HG03025 (cell line): ENCODE measurements around the gene HOXA9.

Experiments
- ATAC-seq: cut with Tn5 transposase; IDR thresholded peaks from one replicate; pipeline ENCODE4 v1.9.1; 2021; ENCODE audit warnings: mild to moderate bottlenecking, moderate library complexity; ENCODE audit not compliant: unreplicated experiment, low FRiP score

HOXA9 gene

DNA sequence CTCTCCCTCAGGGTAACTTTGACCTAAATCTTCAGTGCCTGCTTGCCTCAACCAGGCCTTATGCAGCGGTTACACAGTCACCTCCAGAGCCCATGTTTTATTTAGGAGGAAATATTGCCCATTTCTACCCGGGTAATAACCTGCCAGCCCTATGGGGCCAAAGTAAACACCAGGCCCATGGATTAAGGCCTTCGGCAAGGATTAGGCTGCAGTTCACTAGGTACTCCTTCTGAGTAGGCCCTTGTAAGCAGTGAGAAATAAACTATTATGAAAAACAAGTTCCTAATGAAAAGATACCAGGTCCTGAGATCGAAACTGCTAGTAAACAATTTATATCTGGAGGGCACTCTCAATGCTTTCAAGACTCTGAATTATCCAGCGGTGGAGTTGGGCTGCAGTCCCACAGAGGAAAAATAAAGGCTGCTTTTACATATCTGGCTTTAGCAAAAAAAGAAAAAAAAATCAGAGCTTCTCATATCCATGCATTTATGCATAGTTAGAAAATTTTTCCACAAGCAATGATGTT lies 12.5 kb upstream of the HOXA9 start:
- ATAC-seq, result no peak

DNA sequence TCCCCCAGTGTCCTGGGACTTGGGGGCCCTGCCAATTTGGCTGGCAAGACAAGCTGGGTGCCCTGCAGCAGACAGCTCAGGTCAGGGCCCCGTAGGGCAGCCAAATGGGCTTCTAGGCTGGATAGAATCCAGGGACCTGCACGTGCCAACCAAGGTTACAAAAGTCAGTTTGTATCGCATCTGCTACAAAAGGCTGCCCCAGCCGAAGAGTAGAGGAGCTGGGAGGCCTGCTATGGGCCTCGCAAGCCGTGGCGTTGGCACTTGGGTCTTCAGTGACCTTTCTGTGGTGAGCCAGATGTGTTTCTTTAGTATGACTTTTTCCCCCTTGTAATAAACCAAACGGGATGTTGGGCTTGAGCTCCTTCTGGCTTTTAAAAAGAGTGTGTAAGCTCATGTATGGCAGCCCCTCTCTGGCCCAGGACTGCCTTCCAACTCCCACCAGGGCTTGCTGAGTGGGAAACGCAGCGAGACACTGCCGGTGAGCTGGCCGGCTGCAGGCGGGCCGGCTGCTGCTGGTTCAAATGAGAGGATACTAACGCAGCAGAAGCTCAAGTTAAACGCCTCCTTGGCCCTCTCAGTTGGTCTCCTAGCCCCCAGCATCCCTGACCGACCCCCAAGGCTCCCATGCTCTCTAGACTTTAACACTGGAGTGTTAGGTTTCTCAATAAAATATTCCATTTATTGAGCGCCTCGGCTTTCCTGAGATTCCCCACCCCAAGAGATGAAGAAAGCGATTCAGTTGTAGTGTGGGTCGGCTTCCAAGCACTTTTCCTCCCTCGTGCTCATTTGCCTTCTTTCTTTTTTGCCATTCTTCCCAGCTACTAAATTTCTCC lies 11.8 kb upstream of the HOXA9 start:
- ATAC-seq, result no peak

- no peak for ATAC-seq
These were observed 11.1 kb upstream of the HOXA9 start for GRCh38 chr7:27176524-27176845.

DNA sequence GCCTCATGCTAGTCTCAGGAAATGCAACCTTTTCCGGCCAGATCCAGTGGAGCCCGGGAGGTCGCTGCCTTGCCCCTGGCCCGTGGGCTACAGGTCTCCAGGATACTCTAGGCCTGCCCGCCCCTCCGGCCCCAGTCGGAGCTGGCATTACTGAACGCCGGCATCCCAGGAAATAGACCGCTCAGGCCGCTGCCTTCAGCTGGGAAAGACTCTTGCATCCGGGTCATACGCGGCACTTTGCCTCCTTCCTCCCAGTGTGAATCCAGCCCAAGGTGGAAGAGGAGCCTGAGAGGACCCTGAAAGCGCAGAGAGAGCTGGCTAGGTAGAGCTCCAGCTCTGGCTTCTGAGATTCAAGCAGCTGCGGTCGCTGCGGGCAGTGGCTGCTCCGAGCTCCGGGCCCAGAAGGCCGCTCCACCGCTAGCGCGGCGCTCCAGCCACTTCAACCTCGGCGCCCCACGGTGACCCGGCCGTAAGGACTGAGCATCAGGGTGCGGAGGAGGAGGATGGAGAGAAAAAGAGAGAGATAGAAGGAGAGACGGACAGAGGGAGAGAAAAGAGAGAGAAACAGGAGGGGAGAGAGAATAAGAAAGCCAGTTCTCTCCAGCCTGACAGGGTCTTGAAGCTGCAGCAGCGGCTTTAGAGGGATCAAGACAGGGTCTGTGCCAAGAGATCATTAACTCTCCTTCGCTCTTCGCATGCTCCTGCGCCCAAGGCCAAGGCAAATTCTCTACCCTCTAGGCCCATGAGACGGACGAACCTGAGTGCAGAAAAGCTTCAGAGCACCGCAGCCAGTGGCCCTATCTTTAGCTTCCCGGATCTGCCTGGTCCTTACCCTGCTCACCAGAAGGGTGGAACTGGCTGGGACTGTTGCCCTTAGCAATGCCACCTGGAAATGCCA lies 10.5 kb upstream of the HOXA9 start:
- ATAC-seq, result no peak

DNA sequence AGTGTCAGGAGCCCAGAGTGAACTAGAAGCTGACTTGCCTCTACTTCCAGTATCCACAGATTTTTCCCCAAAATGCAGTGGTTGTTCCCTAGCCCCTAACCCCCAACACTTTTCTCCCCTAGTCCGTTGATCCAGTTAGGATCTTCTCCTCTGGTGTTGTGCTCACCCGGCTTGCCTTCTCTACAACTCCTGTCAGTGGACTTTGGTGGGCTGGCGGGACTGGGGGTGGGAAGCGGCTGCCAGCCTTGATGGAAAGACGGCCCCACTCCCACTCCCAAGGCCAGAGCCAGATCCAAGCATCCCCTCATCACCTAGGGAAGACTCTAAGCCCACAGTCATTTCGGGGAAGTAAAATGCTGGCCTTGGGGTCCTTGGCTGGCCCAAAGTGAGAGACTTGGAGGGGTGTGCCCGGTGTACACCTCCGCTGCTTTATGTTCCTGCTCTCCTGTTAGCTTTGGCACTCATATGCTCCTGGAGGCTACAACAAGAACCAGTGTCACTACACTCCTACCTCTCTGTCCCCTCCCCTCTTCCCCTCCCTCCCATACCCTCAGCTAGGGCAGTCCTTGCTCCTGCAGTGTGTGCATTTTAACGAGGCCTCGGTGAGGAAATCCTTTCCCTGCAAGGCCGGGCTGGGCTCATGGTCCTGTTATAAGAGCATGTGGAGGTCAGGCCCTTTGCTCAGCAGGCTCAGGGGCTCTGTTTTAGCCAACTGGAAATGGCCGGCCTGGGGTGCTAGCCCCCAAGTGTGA lies 9.7 kb upstream of the HOXA9 start:
- no peak for ATAC-seq

GRCh38 chr7:27173956-27174873 lies 8.9 kb upstream of the HOXA9 start, which contains the start of gene HOXA10:
Gene HOXA10 (minus strand): TSS chr7:27174320. CDS start chr7:27174306, 14 bp downstream.
- ATAC-seq, result no peak

DNA sequence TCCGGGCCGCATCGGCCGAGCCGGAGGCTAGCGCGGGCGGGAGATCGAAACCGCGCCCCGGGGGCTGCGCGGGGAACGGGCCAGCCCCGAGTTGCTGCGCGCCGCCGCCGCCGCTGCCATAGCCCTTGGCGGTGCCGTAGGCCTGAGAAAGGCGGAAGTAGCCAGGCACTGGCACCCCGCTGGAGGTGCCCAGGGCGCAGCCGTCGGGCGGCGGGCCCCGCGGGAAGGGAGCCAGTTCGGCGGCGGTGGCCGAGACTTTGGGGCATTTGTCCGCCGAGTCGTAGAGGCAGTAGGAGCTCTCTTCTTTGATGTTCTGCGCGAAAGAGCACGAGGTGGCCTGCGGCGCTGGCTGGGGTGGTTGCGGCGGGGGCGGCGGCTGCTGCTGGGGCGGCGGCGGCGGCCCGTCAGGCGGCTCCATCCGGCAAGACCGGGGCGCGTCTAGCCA lies 8.2 kb upstream of the HOXA9 start:
- ATAC-seq, result no peak

DNA sequence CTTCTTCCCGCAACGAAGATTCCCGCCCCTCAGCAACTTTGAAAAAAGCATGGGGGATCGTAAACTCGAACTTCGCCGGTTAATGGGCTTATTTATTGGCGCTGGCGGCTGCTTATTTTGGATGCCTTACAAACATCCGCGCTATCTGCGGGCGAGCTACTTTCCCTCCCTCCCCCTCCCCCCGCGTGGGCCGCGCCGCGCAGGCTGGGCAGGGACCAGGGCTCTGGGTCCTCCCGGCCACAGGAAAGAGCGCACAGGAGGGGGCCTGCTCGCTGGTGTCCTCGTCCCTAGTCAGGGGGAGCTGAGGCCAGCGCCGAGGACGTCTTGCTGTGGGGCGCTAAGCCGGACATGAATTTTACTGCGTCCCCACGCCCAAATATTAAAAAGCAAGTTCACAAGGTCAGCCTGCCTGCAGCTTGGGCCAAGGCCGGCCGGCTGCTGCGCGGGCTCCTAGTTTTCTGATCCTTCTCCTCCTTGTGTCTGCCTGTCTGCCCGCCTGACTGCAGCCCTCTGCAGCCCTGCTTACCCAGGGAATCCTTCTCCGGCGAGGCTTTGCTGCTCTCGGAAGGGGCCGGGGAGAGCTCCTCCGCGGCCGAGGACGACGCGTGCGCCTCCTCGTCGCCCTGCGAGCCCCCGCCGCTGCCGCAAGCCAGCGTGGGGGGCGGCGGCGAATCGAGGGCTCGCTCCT lies 7.6 kb upstream of the HOXA9 start:
- no peak for ATAC-seq

- ATAC-seq, result no peak
These were observed 7.0 kb upstream of the HOXA9 start for GRCh38 chr7:27172315-27172774.

GRCh38 chr7:27171637-27172314 lies 6.4 kb upstream of the HOXA9 start:
- ATAC-seq, result no peak

GRCh38 chr7:27171325-27171636 lies 5.9 kb upstream of the HOXA9 start:
- no peak for ATAC-seq

GRCh38 chr7:27170426-27171324 lies 5.3 kb upstream of the HOXA9 start:
- ATAC-seq, result no peak

DNA sequence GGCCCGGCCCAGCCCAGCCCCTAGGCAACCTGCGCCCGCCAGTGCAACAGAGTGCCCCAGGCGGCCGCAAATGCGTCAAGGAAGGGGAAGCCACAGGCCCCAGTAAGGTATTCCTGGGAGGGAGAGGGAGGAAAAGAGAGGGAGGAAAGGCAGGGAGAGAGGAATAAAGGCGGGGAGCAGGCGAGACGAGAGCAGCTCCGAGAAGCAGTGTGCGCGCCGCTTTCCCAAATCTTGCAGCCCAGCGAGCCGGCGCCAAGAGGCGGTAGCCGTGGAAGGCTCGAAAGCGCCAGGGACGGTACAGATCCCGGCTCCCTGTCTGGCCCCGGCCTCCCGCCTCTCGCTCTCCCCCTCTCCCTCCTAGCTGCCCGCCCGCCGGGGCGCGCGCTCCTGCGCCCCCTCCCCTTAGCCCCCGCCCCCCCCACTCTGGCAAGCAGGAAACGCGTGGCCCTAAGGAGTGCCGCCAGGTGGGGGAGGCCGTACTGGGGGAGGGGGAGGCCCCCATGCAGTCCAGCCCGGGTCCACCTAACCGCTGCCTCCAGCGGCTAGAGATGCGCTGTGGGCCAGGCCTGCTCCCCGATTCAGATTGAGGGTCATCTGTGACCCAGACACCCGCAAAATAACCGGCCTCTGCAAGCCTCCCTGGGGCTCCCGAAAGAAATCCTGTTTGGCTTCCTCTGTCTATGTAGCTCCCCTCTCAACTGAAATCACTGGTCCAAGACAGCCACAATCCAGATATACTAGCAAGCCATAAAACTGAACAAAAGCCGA lies 4.5 kb upstream of the HOXA9 start:
- no peak for ATAC-seq

DNA sequence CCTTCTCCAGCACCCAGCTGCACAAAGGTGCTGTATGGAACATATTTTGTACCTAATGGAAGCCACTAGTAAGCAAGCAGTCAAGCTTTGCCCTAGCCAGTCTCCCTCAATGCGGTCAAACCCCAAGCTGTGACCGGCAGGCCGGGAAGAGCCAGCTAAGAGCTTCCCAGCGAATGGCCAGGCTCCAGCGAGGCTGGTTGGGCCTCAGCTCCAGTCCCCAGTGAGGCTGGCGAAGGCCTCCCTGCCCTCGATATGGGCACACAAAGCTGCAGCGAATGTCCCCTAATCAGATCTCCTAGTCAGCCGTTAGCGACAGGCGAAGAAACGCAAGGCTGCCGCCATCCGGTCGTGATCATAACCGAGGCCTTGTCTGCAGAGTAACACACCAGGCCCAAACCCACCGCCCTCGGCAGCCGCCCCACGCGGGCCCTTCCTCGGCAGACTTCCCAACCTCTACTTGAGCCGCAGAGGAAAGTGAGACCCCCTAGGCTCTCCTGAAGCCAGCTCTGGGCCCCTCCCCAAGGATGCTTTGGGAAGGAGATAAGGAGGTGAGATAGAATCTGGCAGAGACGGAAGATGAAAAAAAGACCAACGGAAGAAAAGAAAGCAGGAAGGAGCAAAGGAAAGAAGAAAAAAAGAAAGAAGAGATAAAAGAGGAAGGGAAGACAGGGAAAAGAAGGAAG lies 3.1 kb upstream of the HOXA9 start:
- ATAC-seq, result no peak

DNA sequence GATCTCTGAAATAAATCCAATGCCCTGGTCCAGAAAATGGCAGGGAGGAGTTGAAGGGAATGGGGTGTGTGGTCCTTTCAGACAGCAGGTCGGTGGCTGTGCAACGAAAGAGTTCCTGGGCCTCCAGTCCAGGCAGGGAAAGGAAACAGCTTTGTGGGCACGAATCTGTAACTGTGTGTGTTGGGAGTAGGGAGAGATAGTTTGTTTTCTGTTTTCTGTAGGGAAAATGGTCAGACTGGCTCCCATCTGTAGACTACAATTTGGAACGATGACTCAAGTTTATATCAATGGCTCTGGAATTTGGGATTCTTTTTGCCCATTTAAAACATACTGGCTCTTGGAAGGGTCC lies 2.6 kb upstream of the HOXA9 start:
- no peak for ATAC-seq
